Measurements from ENCODE around the gene KLF6. TPM values are rescaled to one million over a fixed set of nuclear protein-coding genes. Genes with fewer than 3 reads are reported as not detected.

The KLF6 gene
- total and polyA plus RNA-seq, 9 of the 15 experiments (the other 6 are each of a cell fraction or from before 2014, with no cell fraction given): 3.2 to 23.9 (median 8.0) TPM

GRCh38 chr10:3785251-3785850 lies 342 bp upstream of the KLF6 start (continued):
- TF ChIP-seq ZNF764 (CRISPR knock-in tag; IDR thresholded peaks at IDR 0.05; ENCODE audit: low read depth) (no peak), TEAD2 (tag; IDR thresholded peaks at IDR 0.05) (no peak), POU5F1 (IDR thresholded peaks at IDR 0.05; ENCODE audit: borderline replicate concordance, low read depth, low read length, partially characterized antibody) (peak; percentile 9), PRDM10 (IDR thresholded peaks at IDR 0.05; ENCODE audit: partially characterized antibody) (peak; percentile 97), ZBTB17 (CRISPR knock-in tag; IDR thresholded peaks at IDR 0.05) (0 out of 2 replicates have a peak, but pooled peaks have one; percentile 33), NFE2 (IDR thresholded peaks at IDR 0.05; ENCODE audit: low read depth) (no peak), DIDO1 (tag; IDR thresholded peaks at IDR 0.05; ENCODE audit: low read depth) (no peak), PCBP1 (IDR thresholded peaks at IDR 0.05; ENCODE audit: low read depth, low read length, poor library complexity, severe bottlenecking) (peak; percentile 80), SOX6 (IDR thresholded peaks at IDR 0.05) (no peak; the same call in 1 of the 2 replicates), POLR2AphosphoS5 (IDR thresholded peaks at IDR 0.05; ENCODE audit: control insufficient read depth, insufficient read depth, low read depth, low read length) (peak; percentile 97), ATF1 (CRISPR knock-in tag; IDR thresholded peaks at IDR 0.05) (peak; percentile 64), ATF1 (tag; IDR thresholded peaks at IDR 0.05) (peak; percentile 65; the same call in 1 of the 2 replicates), SETDB1 (IDR thresholded peaks at IDR 0.05; ENCODE audit: low read length) (no peak), CAMTA2 (CRISPR knock-in tag; conservative IDR thresholded peaks at IDR 0.05) (no peak), MCM7 (IDR thresholded peaks at IDR 0.05) (no peak), KDM4B (IDR thresholded peaks at IDR 0.05; ENCODE audit: borderline replicate concordance in 2 of 2, low read depth in 1 of 2) (0 out of 4 replicates have a peak, but pooled peaks of 1 of the 2 experiments have one; percentile 15)
- TF ChIP-seq, protein P1, sequence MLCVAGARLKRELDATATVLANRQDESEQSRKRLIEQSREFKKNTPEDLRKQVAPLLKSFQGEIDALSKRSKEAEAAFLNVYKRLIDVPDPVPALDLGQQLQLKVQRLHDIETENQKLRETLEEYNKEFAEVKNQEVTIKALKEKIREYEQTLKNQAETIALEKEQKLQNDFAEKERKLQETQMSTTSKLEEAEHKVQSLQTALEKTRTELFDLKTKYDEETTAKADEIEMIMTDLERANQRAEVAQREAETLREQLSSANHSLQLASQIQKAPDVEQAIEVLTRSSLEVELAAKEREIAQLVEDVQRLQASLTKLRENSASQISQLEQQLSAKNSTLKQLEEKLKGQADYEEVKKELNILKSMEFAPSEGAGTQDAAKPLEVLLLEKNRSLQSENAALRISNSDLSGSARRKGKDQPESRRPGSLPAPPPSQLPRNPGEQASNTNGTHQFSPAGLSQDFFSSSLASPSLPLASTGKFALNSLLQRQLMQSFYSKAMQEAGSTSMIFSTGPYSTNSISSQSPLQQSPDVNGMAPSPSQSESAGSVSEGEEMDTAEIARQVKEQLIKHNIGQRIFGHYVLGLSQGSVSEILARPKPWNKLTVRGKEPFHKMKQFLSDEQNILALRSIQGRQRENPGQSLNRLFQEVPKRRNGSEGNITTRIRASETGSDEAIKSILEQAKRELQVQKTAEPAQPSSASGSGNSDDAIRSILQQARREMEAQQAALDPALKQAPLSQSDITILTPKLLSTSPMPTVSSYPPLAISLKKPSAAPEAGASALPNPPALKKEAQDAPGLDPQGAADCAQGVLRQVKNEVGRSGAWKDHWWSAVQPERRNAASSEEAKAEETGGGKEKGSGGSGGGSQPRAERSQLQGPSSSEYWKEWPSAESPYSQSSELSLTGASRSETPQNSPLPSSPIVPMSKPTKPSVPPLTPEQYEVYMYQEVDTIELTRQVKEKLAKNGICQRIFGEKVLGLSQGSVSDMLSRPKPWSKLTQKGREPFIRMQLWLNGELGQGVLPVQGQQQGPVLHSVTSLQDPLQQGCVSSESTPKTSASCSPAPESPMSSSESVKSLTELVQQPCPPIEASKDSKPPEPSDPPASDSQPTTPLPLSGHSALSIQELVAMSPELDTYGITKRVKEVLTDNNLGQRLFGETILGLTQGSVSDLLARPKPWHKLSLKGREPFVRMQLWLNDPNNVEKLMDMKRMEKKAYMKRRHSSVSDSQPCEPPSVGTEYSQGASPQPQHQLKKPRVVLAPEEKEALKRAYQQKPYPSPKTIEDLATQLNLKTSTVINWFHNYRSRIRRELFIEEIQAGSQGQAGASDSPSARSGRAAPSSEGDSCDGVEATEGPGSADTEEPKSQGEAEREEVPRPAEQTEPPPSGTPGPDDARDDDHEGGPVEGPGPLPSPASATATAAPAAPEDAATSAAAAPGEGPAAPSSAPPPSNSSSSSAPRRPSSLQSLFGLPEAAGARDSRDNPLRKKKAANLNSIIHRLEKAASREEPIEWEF (CRISPR knock-in tag; IDR thresholded peaks at IDR 0.05): no peak
- TF ChIP-seq, protein P2, sequence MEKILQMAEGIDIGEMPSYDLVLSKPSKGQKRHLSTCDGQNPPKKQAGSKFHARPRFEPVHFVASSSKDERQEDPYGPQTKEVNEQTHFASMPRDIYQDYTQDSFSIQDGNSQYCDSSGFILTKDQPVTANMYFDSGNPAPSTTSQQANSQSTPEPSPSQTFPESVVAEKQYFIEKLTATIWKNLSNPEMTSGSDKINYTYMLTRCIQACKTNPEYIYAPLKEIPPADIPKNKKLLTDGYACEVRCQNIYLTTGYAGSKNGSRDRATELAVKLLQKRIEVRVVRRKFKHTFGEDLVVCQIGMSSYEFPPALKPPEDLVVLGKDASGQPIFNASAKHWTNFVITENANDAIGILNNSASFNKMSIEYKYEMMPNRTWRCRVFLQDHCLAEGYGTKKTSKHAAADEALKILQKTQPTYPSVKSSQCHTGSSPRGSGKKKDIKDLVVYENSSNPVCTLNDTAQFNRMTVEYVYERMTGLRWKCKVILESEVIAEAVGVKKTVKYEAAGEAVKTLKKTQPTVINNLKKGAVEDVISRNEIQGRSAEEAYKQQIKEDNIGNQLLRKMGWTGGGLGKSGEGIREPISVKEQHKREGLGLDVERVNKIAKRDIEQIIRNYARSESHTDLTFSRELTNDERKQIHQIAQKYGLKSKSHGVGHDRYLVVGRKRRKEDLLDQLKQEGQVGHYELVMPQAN (IDR thresholded peaks at IDR 0.05; ENCODE audit: borderline replicate concordance): no peak

Data from K562 (cell line).